ENCODE results near the gene USP27X.

USP27X gene

DNA sequence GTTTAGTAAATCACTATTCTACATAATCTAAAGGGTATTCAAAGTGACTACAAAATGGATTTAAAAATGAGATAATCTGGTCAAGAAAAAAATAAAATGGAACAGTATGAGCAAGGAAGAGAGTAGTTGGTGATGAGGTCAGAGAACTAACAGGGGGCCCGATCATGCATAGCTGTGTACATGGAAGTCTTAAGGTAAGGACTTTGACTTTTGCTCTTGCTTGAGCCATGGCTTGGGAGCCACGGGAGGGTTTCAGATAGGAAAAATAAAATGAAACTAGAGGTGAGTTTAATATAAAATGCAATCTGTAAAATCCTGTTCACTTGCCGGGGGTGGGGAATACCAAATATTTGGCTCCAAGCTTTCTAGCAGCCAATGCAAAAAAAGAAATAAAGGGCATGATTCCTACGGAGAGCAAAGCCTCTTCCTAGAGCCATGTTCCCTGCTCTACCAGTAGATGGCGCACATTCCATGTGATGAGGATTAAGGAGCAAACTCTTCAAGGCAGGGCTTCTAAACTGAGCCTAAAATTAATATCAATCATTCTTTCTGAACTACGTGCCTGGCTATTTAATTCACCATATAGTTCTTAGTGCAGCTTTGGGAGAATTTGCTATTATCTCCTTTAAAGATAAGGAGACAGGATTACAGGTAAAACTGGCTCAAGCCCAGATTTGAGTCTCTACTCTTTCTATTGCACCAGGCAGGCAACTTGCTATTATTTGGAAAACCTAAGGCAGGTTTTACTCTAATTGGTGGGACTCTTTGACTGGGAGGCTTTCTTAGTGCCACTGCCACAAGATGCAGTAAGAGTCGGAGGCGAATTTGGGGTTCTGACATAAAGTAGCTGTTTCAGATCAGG lies 36.3 kb downstream of the USP27X start:
- Histone ChIP-seq H3K9ac (no peak overlapping the region), H3K4me3 (no peak overlapping the region), H3K9me3 (no peaks in the 10 kb centered on the region), H3K27ac (no peak overlapping the region), H4K20me1 (no peaks in the 10 kb centered on the region; the same call in 1 of the 2 replicates), H3K4me2 (no peak overlapping the region), H3K36me3 (no peaks in the 10 kb centered on the region), H3K4me1 (no peaks in the 10 kb centered on the region; the same call in 1 of the 2 replicates), H3K27me3 (peaks cover 47% of the 10 kb centered on the region)
- no peak for TF ChIP-seq Cebpa-rat (IDR thresholded peaks at IDR 0.05)

DNA sequence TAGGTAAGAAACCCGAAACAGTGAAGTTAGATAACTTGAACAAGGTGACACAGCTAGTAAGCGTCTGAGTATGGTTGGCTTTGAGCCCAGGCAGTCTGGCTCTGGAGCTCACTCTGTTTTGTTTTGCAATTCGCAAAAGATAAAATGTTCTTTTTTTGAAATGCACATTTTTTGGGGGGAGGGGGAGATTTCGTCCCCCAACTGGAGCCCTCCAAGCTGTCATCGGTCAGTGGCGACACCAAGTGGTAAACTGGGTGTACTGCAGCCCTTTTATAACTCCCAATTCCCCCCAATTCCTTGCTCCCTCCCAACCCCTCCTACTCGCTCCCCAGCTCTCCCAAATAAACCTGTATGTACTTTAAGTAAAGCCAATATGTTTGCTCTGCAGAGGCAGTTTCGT lies 40.3 kb downstream of the USP27X start:
- Histone ChIP-seq H3K4me3 (no peak overlapping the region), H3K36me3 (no peaks in the 10 kb centered on the region), H3K4me1 (no peaks in the 10 kb centered on the region), H3K27ac (no peak overlapping the region), H3K9me3 (no peaks in the 10 kb centered on the region), H3K27me3 (peaks cover 51% of the 10 kb centered on the region), H3K4me2 (no peak overlapping the region), H4K20me1 (no peaks in the 10 kb centered on the region), H3K9ac (no peak overlapping the region)
- no peak for TF ChIP-seq Cebpa-rat (IDR thresholded peaks at IDR 0.05)

DNA sequence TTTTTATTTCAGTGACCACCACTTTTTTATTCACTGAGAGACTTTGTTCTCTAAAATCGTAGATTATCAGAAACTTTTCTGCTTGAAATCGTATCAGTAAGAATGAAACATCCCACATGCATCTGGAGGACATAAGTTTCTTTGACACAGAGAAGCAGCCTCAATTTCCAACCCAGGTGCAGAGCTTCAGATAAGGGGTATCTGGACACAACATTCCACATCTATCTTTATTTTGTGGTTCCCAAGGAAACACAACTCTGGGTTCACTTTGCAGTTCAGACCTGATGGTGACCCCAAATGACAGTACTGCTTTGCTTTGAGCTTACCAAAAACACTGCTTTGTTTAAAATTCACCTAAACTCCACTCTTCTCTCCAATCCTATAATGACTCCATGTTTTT lies 41.8 kb downstream of the USP27X start:
- Histone ChIP-seq H3K4me1 (no peaks in the 10 kb centered on the region), H3K4me3 (no peak overlapping the region), H3K36me3 (no peaks in the 10 kb centered on the region), H3K9ac (no peak overlapping the region), H3K4me2 (no peak overlapping the region), H3K27me3 (peaks cover 60% of the 10 kb centered on the region), H3K9me3 (no peaks in the 10 kb centered on the region), H3K27ac (no peak overlapping the region), H4K20me1 (no peaks in the 10 kb centered on the region)
- no peak for TF ChIP-seq Cebpa-rat (IDR thresholded peaks at IDR 0.05)

DNA sequence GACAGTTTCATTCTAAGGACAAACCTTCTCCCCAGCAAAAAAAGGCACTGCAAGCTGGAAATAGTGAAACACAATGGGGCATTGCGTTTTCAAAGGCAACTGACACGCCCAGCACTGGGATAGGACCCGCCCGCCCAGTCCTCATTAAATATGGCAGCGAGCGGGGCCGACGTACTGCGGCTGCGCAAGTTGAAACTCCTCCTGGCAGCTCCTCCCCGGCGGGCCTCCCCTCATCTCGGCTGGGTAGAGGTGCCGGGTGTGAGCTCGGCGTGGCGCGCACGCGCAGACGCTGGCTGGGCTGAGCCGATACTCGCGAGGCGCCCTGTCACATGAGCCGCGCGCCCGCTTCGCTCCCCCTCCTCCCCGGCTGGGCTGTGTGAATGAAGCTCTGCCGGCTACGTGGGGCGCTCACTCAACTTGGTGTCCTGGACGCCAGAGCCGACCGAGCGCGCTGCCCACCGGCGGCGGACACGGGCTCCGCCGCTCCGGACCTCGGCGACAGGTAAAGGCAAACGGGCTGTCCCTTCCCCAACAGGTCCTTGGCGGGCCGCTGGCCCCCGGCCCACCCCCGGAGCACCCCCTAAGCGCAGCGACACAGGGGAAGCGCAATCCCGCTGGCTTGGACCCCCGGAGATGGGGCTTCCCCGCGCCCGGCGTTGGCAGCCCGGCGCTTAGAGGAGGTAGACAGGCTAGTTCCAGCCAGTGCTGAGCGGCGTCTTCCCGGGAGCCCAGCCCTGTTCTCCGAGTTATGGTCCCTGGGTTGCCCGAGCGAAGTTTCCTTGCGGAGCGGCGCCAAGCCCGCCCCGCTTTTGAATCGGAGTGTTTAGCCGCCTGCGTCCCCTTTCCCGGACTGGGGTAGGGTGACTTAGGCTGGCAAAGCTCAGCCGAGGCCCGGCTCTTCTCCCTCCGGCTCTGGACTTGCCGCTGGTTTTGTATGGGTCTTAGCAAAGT lies 43.3 kb downstream of the USP27X start, which contains the start of gene CLCN5:
CLCN5 (plus strand) TSS at position 306 of the 951 bp plus-strand sequence. CDS start 2,703 bp downstream, outside the sequence.
- no peak within 1 kb of the TSS for H3K27ac ChIP-seq
- H3K9me3 ChIP-seq = no peaks in the 10 kb centered on the region
- no peak for TF ChIP-seq Cebpa-rat (IDR thresholded peaks at IDR 0.05)
- H3K36me3 ChIP-seq = no peaks in the 10 kb centered on the region
- peak within 1 kb of the TSS; percentile 80 for H3K4me2 ChIP-seq
- H3K4me1 ChIP-seq = no peaks in the 10 kb centered on the region
- peaks cover 70% of the 10 kb centered on the region for H3K27me3 ChIP-seq
- peak within 1 kb of the TSS; percentile 72 for H3K4me3 ChIP-seq
- no peaks in the 10 kb centered on the region for H4K20me1 ChIP-seq
- peak within 1 kb of the TSS; percentile 69 for H3K9ac ChIP-seq

DNA sequence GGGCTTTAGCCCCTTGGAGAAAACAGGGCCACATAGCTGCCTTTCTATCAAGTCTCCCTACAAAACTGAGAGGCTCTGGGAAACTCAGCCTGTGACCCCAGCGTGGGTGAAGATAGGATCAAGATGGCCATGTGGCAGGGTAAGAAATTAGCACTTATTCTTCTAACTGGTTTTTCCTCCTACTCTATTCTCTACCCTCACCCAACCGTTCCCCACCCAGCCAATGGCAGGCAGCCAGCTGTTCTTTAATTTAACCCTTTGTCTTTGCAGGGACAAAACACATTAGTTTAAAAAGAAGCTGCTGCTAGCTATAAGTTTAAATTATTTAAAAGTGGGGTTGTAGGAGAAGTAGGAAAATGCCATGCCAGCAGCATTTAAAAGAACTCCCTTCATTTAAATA lies 45.9 kb downstream of the USP27X start:
- no peaks in the 10 kb centered on the region for H3K4me1 ChIP-seq
- H3K4me2 ChIP-seq = no peak overlapping the region
- H3K4me3 ChIP-seq = no peak overlapping the region
- no peaks in the 10 kb centered on the region for H3K36me3 ChIP-seq
- no peaks in the 10 kb centered on the region for H4K20me1 ChIP-seq
- H3K9ac ChIP-seq = no peak overlapping the region
- H3K9me3 ChIP-seq = no peaks in the 10 kb centered on the region
- peaks cover 81% of the 10 kb centered on the region for H3K27me3 ChIP-seq
- H3K27ac ChIP-seq = no peak overlapping the region
- TF ChIP-seq Cebpa-rat (IDR thresholded peaks at IDR 0.05) = no peak

DNA sequence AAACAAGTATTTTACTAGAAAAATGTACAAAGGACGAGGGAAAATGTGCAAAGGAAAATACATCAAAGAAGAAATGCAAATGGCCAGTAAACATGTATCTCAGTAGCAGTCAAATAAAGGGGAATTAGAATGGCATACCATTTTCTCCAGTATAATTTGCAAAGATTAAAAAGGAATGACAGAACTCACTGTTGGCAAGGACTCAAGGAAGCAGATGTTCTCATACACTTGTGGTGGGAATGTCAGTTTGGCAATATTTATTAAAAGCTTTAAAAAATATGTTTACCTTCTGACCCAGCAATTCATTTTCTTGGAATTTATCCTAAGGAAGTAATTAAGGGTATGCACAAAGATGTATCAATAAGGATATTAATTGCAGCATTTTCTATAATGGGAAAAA lies 50.8 kb downstream of the USP27X start:
- Histone ChIP-seq H3K4me2 (no peak overlapping the region), H3K9me3 (no peaks in the 10 kb centered on the region), H3K27ac (no peak overlapping the region), H4K20me1 (peaks cover 6% of the 10 kb centered on the region; the same call in 1 of the 2 replicates), H3K9ac (no peak overlapping the region), H3K4me1 (no peaks in the 10 kb centered on the region), H3K27me3 (peaks cover 82% of the 10 kb centered on the region), H3K4me3 (no peak overlapping the region), H3K36me3 (no peaks in the 10 kb centered on the region)
- TF ChIP-seq Cebpa-rat (IDR thresholded peaks at IDR 0.05) = no peak
